ENCODE data around the gene IL1RAPL2.

Gene IL1RAPL2

GRCh38 chrX:105050921-105051320, 484.9 kb downstream of the IL1RAPL2 start:
- no peaks in the 10 kb centered on the region for H3K4me1 ChIP-seq (ENCODE audit: insufficient read depth, insufficient read length)
- no peak for DNase-seq (ENCODE audit: low read depth, low spot score)
- H3K4me3 ChIP-seq (ENCODE audit: insufficient read length, low read depth): no peak overlapping the region
- no peaks in the 10 kb centered on the region for H3K27me3 ChIP-seq (ENCODE audit: insufficient read depth, insufficient read length)
- H3K36me3 ChIP-seq (ENCODE audit: insufficient read depth, insufficient read length, low read length): no peaks in the 10 kb centered on the region
- H3K9me3 ChIP-seq (ENCODE audit: insufficient read depth, low read length): peaks cover 12% of the 10 kb centered on the region; the same call in 1 of the 2 replicates
- no peak overlapping the region for H3K9ac ChIP-seq (ENCODE audit: insufficient read length, low read depth)
- TF ChIP-seq ZNF274 (IDR thresholded peaks at IDR 0.05; ENCODE audit: low read depth, low read length): no peak
- no peak for TF ChIP-seq SUZ12 (IDR thresholded peaks at IDR 0.05; ENCODE audit: extremely low read depth, insufficient read depth, insufficient read length)
- TF ChIP-seq YY1 (IDR thresholded peaks at IDR 0.05; ENCODE audit: insufficient read depth, insufficient read length): no peak

GRCh38 chrX:105051364-105051763, 485.4 kb downstream of the IL1RAPL2 start:
- no peak for DNase-seq (ENCODE audit: low read depth, low spot score)

GRCh38 chrX:105052926-105053325, 486.9 kb downstream of the IL1RAPL2 start:
- Histone ChIP-seq H3K9ac (ENCODE audit: insufficient read length, low read depth) (no peak overlapping the region), H3K9me3 (ENCODE audit: insufficient read depth, low read length) (peaks cover 12% of the 10 kb centered on the region; the same call in 1 of the 2 replicates), H3K4me1 (ENCODE audit: insufficient read depth, insufficient read length) (no peaks in the 10 kb centered on the region), H3K36me3 (ENCODE audit: insufficient read depth, insufficient read length, low read length) (no peaks in the 10 kb centered on the region), H3K4me3 (ENCODE audit: insufficient read length, low read depth) (no peak overlapping the region), H3K27me3 (ENCODE audit: insufficient read depth, insufficient read length) (no peaks in the 10 kb centered on the region)
- TF ChIP-seq YY1 (IDR thresholded peaks at IDR 0.05; ENCODE audit: insufficient read depth, insufficient read length) (no peak), SUZ12 (IDR thresholded peaks at IDR 0.05; ENCODE audit: extremely low read depth, insufficient read depth, insufficient read length) (no peak), ZNF274 (IDR thresholded peaks at IDR 0.05; ENCODE audit: low read depth, low read length) (no peak)
- DNase-seq (ENCODE audit: low read depth, low spot score): no peak

More at GRCh38 chrX:105051364-105051763, 485.4 kb downstream of the IL1RAPL2 start:
- Histone ChIP-seq H3K9me3 (ENCODE audit: insufficient read depth, low read length) (peaks cover 12% of the 10 kb centered on the region; the same call in 1 of the 2 replicates), H3K9ac (ENCODE audit: insufficient read length, low read depth) (no peak overlapping the region), H3K4me1 (ENCODE audit: insufficient read depth, insufficient read length) (no peaks in the 10 kb centered on the region), H3K36me3 (ENCODE audit: insufficient read depth, insufficient read length, low read length) (no peaks in the 10 kb centered on the region), H3K27me3 (ENCODE audit: insufficient read depth, insufficient read length) (no peaks in the 10 kb centered on the region), H3K4me3 (ENCODE audit: insufficient read length, low read depth) (no peak overlapping the region)
- TF ChIP-seq ZNF274 (IDR thresholded peaks at IDR 0.05; ENCODE audit: low read depth, low read length) (no peak), YY1 (IDR thresholded peaks at IDR 0.05; ENCODE audit: insufficient read depth, insufficient read length) (no peak), SUZ12 (IDR thresholded peaks at IDR 0.05; ENCODE audit: extremely low read depth, insufficient read depth, insufficient read length) (no peak)

GRCh38 chrX:105063743-105064142, 497.7 kb downstream of the IL1RAPL2 start:
- no peak for DNase-seq (ENCODE audit: low read depth, low spot score)

GRCh38 chrX:105098201-105098600, 532.2 kb downstream of the IL1RAPL2 start:
- Histone ChIP-seq H3K4me3 (ENCODE audit: insufficient read length, low read depth) (no peak overlapping the region), H3K9ac (ENCODE audit: insufficient read length, low read depth) (no peak overlapping the region), H3K9me3 (ENCODE audit: insufficient read depth, low read length) (no peaks in the 10 kb centered on the region), H3K36me3 (ENCODE audit: insufficient read depth, insufficient read length, low read length) (no peaks in the 10 kb centered on the region), H3K4me1 (ENCODE audit: insufficient read depth, insufficient read length) (no peaks in the 10 kb centered on the region), H3K27me3 (ENCODE audit: insufficient read depth, insufficient read length) (no peaks in the 10 kb centered on the region)
- TF ChIP-seq YY1 (IDR thresholded peaks at IDR 0.05; ENCODE audit: insufficient read depth, insufficient read length) (no peak), SUZ12 (IDR thresholded peaks at IDR 0.05; ENCODE audit: extremely low read depth, insufficient read depth, insufficient read length) (no peak), ZNF274 (IDR thresholded peaks at IDR 0.05; ENCODE audit: low read depth, low read length) (no peak)
- no peak for DNase-seq (ENCODE audit: low read depth, low spot score)

More at GRCh38 chrX:105063743-105064142, 497.7 kb downstream of the IL1RAPL2 start:
- Histone ChIP-seq H3K9ac (ENCODE audit: insufficient read length, low read depth) (no peak overlapping the region), H3K27me3 (ENCODE audit: insufficient read depth, insufficient read length) (no peaks in the 10 kb centered on the region), H3K36me3 (ENCODE audit: insufficient read depth, insufficient read length, low read length) (no peaks in the 10 kb centered on the region), H3K4me1 (ENCODE audit: insufficient read depth, insufficient read length) (no peaks in the 10 kb centered on the region), H3K9me3 (ENCODE audit: insufficient read depth, low read length) (no peaks in the 10 kb centered on the region), H3K4me3 (ENCODE audit: insufficient read length, low read depth) (no peak overlapping the region)
- no peak for TF ChIP-seq SUZ12 (IDR thresholded peaks at IDR 0.05; ENCODE audit: extremely low read depth, insufficient read depth, insufficient read length)
- no peak for TF ChIP-seq ZNF274 (IDR thresholded peaks at IDR 0.05; ENCODE audit: low read depth, low read length)
- no peak for TF ChIP-seq YY1 (IDR thresholded peaks at IDR 0.05; ENCODE audit: insufficient read depth, insufficient read length)

- H3K4me3 ChIP-seq (ENCODE audit: insufficient read length, low read depth): no peak overlapping the region
- no peak for TF ChIP-seq SUZ12 (IDR thresholded peaks at IDR 0.05; ENCODE audit: extremely low read depth, insufficient read depth, insufficient read length)
- TF ChIP-seq ZNF274 (IDR thresholded peaks at IDR 0.05; ENCODE audit: low read depth, low read length): no peak
- no peak for TF ChIP-seq YY1 (IDR thresholded peaks at IDR 0.05; ENCODE audit: insufficient read depth, insufficient read length)
- no peaks in the 10 kb centered on the region for H3K4me1 ChIP-seq (ENCODE audit: insufficient read depth, insufficient read length)
- DNase-seq (ENCODE audit: low read depth, low spot score): no peak
- H3K27me3 ChIP-seq (ENCODE audit: insufficient read depth, insufficient read length): no peaks in the 10 kb centered on the region
- no peaks in the 10 kb centered on the region for H3K36me3 ChIP-seq (ENCODE audit: insufficient read depth, insufficient read length, low read length)
- H3K9me3 ChIP-seq (ENCODE audit: insufficient read depth, low read length): no peaks in the 10 kb centered on the region
- H3K9ac ChIP-seq (ENCODE audit: insufficient read length, low read depth): no peak overlapping the region
These were observed 532.8 kb downstream of the IL1RAPL2 start for GRCh38 chrX:105098812-105099211.

- no peaks in the 10 kb centered on the region for H3K4me1 ChIP-seq (ENCODE audit: insufficient read depth, insufficient read length)
- no peak for DNase-seq (ENCODE audit: low read depth, low spot score)
- no peaks in the 10 kb centered on the region for H3K9me3 ChIP-seq (ENCODE audit: insufficient read depth, low read length)
- H3K9ac ChIP-seq (ENCODE audit: insufficient read length, low read depth): no peak overlapping the region
- H3K36me3 ChIP-seq (ENCODE audit: insufficient read depth, insufficient read length, low read length): no peaks in the 10 kb centered on the region
- no peaks in the 10 kb centered on the region for H3K27me3 ChIP-seq (ENCODE audit: insufficient read depth, insufficient read length)
- TF ChIP-seq SUZ12 (IDR thresholded peaks at IDR 0.05; ENCODE audit: extremely low read depth, insufficient read depth, insufficient read length) (no peak), YY1 (IDR thresholded peaks at IDR 0.05; ENCODE audit: insufficient read depth, insufficient read length) (no peak), ZNF274 (IDR thresholded peaks at IDR 0.05; ENCODE audit: low read depth, low read length) (no peak)
- no peak overlapping the region for H3K4me3 ChIP-seq (ENCODE audit: insufficient read length, low read depth)
These were observed 535.4 kb downstream of the IL1RAPL2 start for GRCh38 chrX:105101378-105101777.

All from NT2/D1 (cell line).